Measurements from ENCODE around the gene ZCCHC24. TPM values are rescaled to one million over a fixed set of nuclear protein-coding genes. Genes with fewer than 3 reads are reported as not detected.

Gene ZCCHC24
- total RNA-seq, 1 experiment from 2014 or later: 6.0 TPM

DNA sequence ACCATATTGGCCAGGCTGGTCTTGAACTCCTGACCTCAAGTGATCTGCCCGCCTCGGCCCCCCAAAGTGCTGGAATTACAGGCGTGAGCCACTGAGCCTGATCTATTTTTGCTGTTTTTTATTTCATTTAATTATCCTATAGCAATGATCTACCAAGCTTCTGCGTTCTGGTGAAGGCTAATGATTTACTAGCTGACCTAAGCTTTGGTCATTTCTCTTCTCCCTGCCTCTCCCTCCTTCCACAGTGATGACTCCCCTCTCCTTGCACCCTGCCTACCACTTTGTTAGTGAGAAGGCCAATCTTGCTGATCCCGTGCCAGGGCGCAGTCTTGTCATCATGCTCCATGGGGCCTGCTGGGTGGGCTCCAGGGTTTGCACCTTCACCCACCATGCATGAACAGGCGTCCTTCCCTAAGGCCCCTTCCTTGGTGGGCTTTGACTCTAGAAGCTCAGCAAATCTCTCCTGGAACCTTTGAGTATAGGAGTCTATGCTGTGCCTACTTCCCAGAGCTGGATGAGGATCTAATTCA, 11.9 kb upstream of the ZCCHC24 start:
- no peak for DNase-seq
- no peaks in the 10 kb centered on the region for H3K4me1 ChIP-seq (replicated peaks; ENCODE audit: insufficient read depth)
- no peak overlapping the region for H3K4me3 ChIP-seq
- intact Hi-C loops (cut with micrococcal nuclease; ENCODE audit: unreplicated experiment): no loop called here
- H3K27me3 ChIP-seq (ENCODE audit: insufficient read depth, low read depth): 0 out of 2 replicates have a peak, but pooled peaks cover 7% of the 10 kb centered on the region
- no peak for TF ChIP-seq CTCF (conservative IDR thresholded peaks at IDR 0.05)
- TF ChIP-seq EZH2 (IDR thresholded peaks at IDR 0.05; ENCODE audit: low read depth): no peak
- H2AFZ ChIP-seq: no peak overlapping the region
- H3K79me2 ChIP-seq (ENCODE audit: low read depth): no peaks in the 10 kb centered on the region
- no peaks in the 10 kb centered on the region for H3K9me3 ChIP-seq (ENCODE audit: insufficient read depth, low read depth)
- no peaks in the 10 kb centered on the region for H4K20me1 ChIP-seq (ENCODE audit: insufficient read depth)
- CTCF ChIA-PET: interaction anchor here (0.7 kb wide), 1 partner anchor 52 kb away, joined by 3 read pairs; no protein-coding TSS in a partner anchor
- no peak overlapping the region for H3K27ac ChIP-seq
- POLR2A ChIA-PET (ENCODE audit: unreplicated experiment): no interaction called here
- H3K36me3 ChIP-seq (ENCODE audit: low read depth): no peaks in the 10 kb centered on the region
- H3K9me2 ChIP-seq (ENCODE audit: insufficient read depth): no peaks in the 10 kb centered on the region
- BruUV-seq (replicated peaks): no TSS peak
- no peaks in the 10 kb centered on the region for H3F3A ChIP-seq (ENCODE audit: insufficient read depth, low read depth)
- H3K4me2 ChIP-seq: no peak overlapping the region

DNA sequence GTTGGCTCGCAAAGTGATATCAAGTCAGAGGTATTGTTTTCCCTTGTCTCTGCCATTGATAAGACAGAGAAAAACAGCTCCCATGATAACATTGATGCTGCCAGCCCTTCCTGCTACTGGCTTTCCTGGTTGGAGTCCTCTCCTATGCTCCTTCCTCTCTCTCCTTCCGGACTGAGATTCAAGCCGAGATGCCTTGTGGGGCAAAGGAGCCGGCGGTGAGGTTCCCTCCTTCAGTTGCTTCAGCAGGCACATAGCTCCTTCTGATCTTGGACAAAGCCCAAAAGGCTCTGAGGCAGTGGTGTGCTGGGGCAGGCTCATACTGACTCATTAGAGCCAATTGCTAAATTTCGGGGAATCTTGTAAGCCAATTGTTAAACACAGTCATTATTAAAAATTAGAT, 8.8 kb upstream of the ZCCHC24 start:
- intact Hi-C loops (cut with micrococcal nuclease; ENCODE audit: unreplicated experiment): no loop called here
- Histone ChIP-seq H3K27ac (no peak overlapping the region), H4K20me1 (ENCODE audit: insufficient read depth) (no peaks in the 10 kb centered on the region), H3K9me3 (ENCODE audit: insufficient read depth, low read depth) (no peaks in the 10 kb centered on the region), H3K4me1 (replicated peaks; ENCODE audit: insufficient read depth) (peaks cover 9% of the 10 kb centered on the region), H3K27me3 (ENCODE audit: insufficient read depth, low read depth) (no peaks in the 10 kb centered on the region), H3K36me3 (ENCODE audit: low read depth) (no peaks in the 10 kb centered on the region), H3K4me2 (no peak overlapping the region), H3K9me2 (ENCODE audit: insufficient read depth) (no peaks in the 10 kb centered on the region), H3F3A (ENCODE audit: insufficient read depth, low read depth) (no peaks in the 10 kb centered on the region; the same call in 1 of the 2 replicates), H2AFZ (no peak overlapping the region), H3K79me2 (ENCODE audit: low read depth) (no peaks in the 10 kb centered on the region), H3K4me3 (no peak overlapping the region)
- ChIA-PET POLR2A (ENCODE audit: unreplicated experiment) (no interaction called here), CTCF (no interaction called here)
- BruUV-seq (replicated peaks): no TSS peak
- DNase-seq: no peak
- no peak for TF ChIP-seq CTCF (conservative IDR thresholded peaks at IDR 0.05)
- TF ChIP-seq EZH2 (IDR thresholded peaks at IDR 0.05; ENCODE audit: low read depth): no peak

- Histone ChIP-seq H3F3A (ENCODE audit: insufficient read depth, low read depth) (peaks cover 6% of the 10 kb centered on the region; the same call in 1 of the 2 replicates), H3K36me3 (ENCODE audit: low read depth) (no peaks in the 10 kb centered on the region), H3K4me1 (replicated peaks; ENCODE audit: insufficient read depth) (peaks cover 18% of the 10 kb centered on the region), H3K4me2 (no peak overlapping the region), H3K27ac (no peak overlapping the region), H3K9me3 (ENCODE audit: insufficient read depth, low read depth) (no peaks in the 10 kb centered on the region), H3K27me3 (ENCODE audit: insufficient read depth, low read depth) (no peaks in the 10 kb centered on the region), H3K9me2 (ENCODE audit: insufficient read depth) (no peaks in the 10 kb centered on the region), H3K4me3 (no peak overlapping the region), H4K20me1 (ENCODE audit: insufficient read depth) (no peaks in the 10 kb centered on the region), H2AFZ (no peak overlapping the region), H3K79me2 (ENCODE audit: low read depth) (no peaks in the 10 kb centered on the region)
- ChIA-PET POLR2A (ENCODE audit: unreplicated experiment) (no interaction called here), CTCF (no interaction called here)
- intact Hi-C loops (cut with micrococcal nuclease; ENCODE audit: unreplicated experiment): no loop called here
- no peak for TF ChIP-seq CTCF (conservative IDR thresholded peaks at IDR 0.05)
- TF ChIP-seq EZH2 (IDR thresholded peaks at IDR 0.05; ENCODE audit: low read depth): no peak
- no TSS peak for BruUV-seq (replicated peaks)
- no peak for DNase-seq
Observed at GRCh38 chr10:79453392-79453791, 8.0 kb upstream of the ZCCHC24 start.

Measured in PC-9 (cell line).